GM21423 (cell line): ENCODE results near the gene CCDC102A.
"Not testable (repeated sequence)": the region's sequence is repeated elsewhere in the genome, so short reads cannot be mapped to it uniquely, and the experiment has no call there.

Experiments
- ATAC-seq: cut with Tn5 transposase; IDR thresholded peaks from one replicate; pipeline ENCODE4 v1.9.1; 2021; ENCODE audit warnings: mild to moderate bottlenecking, moderate library complexity; ENCODE audit not compliant: unreplicated experiment

The CCDC102A gene

DNA sequence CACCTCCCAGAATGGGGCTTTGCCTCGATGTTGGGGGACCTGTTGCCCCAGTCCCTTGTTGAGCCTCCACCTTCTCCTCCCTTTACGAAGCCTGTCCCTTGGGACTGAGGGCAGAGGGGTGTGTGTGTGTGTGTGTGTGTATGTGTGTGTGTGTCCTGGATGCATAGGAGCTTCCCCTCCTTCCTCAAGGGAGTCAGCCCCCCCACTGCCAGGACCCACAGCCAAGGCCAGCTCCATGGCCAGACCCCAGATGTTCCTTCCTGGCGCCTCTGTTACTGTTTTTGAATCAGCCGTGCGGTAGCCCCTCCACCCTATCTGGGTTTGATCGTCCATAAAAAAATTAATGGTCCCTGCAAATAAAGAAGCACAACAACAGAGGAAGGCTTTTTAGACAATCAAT, 32.4 kb downstream of the CCDC102A start:
- no peak for ATAC-seq

DNA sequence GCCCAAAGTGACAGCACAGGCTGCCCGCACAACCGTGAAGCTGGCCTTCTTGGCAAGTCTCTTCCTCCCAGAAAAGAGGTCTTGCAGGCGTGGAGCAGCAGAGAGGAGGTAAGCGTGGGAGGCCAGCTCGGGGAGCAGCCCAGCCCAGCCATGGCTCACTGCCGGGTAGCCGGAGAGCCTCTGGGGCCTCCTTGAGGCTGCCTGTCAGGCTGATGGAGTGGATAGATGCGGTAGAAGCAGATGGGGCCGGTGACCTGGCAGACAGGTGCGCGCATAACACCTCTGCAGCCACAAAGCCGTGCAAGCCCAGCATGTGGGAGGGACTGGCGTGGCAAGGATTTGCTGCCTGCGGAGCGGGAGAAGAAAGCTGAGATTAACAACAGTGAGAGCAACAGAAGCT, 33.0 kb downstream of the CCDC102A start:
- ATAC-seq, result no peak

DNA sequence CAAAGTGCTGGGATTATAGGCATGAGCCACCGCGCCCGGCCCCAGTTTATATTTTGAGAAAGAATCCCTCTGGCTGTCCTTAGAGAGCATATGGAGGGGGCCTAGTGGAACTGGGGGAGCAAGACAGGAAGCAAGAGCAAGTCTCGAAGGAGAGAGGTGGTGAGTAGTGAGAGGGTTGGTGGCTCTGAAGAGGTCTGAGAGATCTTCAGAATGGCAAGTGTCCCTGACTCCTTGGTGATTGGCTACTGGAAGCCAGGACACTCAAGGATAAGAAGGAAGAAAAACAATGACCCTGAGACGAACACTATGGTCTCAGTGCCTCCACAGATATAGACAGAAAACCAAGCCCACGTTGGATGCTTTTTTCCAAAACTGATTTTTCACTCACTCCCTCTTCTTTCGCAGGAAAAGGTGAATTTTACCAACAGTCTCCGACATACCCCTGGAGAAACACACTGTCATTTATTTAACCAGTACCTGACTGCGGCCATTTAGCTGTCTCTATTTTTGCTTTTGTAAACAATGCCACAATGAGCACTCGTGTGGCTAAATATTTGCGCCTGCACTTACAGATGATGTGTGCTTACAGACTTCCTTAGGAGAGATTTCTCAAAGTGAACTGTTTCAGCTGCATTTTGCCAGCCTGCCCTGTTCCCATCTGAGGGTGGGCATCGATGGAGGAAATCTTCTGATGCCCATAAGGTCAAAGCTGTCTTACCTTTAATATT, 34.2 kb downstream of the CCDC102A start:
- no peak for ATAC-seq

DNA sequence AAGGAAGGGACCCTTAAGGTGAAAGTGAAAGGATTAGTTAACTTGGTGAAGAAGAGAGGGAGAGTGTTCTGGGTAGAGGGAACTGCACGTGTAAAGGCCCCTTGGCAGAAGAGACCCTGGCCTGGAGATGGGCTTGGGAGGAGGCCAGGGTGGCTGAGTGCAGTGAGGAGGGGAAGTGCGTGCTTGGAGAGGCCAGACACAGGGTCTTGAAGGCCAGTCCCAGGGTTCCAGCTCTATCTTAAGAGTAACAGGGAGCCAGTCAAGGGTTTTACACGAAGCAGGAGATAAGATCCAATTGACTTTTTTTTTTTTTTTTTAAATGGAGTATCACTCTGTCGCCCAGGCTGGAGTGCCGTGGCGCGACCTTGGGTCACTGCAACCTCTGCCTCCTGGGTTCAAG, 34.9 kb downstream of the CCDC102A start:
- ATAC-seq, result no peak

DNA sequence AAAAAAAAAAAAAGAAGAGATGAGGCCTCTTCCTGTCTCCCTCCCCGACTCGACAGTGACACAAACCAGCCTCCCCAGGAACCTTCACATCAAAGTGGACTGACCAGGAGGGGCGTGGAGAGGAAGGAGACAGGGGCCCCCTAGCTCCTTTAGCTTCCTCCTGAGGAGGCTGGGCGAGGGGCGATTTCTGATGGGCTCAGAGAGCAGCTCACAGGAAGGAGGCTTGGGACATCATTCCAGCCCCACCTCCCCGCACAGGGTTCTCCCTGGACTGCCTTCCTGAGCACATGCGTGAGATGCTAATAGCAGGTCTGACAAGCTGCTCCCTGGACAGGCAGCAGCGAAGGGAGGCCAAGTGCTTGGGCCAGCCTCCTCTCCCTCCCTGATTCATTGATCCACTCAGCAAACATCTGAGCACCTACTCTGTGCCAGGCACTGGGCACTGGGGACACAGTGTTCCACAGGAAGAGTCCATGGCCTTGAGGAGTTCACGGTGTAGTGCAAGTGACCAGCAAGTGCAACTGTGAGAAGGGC, 35.7 kb downstream of the CCDC102A start:
- no peak for ATAC-seq

DNA sequence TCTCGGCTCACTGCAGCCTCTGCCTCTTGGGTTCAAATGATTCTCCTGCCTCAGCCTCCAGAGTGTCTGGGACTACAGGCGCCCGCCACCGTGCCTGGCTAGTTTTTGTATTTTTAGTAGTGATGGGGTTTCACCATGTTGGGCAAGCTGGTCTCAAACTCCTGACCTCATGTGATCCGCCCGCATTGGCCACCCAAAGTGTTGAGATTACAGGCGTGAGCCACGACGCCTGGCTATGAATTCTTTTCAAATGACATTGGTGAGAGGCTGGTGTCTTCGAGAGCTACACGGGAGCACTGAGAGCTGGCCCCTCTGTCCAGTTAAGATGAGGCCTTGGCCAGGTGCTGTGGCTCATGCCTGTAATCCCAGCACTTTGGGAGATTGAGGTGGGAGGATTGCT, 36.4 kb downstream of the CCDC102A start:
- ATAC-seq, result not testable (repeated sequence)

DNA sequence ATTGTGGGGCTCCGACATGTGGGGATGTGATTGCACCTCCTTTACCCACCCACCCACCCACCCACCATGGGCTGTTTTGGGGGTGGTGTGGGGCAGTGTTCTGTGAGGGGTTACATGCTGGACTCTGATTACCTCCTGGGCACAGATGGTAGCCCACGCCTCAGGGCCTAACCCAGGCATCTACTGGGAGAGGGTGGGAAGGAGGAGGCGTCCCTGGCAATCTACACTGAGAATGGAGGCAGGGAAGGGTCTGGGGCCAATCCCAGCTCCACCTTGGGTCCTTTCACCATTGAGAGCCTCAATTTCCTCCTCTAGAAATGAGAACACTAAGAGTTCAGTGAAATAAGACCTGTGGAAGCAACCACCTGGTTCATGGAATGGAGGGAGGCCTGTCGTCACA, 38.3 kb downstream of the CCDC102A start:
- ATAC-seq, result no peak

DNA sequence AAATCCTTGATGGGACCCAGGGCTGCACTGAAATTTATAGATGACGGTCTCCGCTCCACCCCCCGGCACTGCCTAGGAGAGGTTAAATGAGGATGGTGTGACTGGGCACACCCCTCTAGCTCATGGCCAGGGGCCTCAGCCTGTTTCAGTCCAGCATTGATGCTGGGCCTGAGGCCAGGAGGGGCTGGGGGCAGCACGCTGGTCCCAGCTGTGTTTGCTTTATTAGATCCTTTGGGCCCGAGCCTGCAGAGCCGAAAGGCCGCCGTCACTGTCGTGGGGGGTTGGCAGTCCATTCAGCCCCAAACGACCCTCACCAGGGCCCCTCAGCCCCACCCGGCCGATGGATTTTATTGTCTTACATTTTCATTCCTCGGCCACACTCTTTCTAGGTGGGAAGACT, 39.2 kb downstream of the CCDC102A start:
- ATAC-seq, result no peak

DNA sequence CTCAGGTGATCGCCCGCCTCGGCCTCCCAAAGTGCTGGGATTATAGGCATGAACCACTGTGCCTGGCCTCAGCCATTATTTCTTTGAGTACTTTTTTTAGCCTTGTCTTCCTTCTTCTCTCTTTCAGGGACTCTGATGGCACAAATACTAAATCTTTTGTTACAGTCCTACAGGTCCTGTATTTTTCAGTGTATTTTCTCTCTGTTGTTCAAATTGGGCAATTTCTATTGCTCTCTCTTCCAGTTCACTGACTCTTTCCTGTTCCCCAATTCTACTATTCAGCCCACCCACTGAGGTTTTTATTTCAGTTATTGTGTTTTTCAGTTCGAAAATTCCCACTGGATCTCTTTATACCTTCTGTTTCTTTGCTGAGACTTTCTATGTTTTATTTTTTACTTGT, 42.6 kb downstream of the CCDC102A start:
- ATAC-seq, result no peak

DNA sequence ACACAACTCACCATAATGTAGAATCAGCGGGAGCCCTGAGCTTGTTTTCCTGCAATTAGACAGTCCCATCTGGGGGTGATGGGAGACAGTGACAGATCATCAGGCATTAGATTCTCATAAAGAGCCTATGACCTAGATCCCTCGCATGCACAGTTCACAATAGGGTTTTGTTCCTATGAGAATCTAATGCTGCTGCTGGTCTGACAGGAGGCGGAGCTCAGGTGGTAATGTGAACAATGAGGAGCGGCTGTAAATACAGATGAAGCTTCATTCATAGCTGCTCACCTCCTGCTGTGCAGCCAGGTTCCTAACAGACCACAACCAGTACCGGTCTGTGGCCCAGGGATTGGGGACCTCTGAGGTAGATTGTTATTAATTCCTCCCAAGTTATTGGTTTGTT, 47.1 kb downstream of the CCDC102A start:
- no peak for ATAC-seq

DNA sequence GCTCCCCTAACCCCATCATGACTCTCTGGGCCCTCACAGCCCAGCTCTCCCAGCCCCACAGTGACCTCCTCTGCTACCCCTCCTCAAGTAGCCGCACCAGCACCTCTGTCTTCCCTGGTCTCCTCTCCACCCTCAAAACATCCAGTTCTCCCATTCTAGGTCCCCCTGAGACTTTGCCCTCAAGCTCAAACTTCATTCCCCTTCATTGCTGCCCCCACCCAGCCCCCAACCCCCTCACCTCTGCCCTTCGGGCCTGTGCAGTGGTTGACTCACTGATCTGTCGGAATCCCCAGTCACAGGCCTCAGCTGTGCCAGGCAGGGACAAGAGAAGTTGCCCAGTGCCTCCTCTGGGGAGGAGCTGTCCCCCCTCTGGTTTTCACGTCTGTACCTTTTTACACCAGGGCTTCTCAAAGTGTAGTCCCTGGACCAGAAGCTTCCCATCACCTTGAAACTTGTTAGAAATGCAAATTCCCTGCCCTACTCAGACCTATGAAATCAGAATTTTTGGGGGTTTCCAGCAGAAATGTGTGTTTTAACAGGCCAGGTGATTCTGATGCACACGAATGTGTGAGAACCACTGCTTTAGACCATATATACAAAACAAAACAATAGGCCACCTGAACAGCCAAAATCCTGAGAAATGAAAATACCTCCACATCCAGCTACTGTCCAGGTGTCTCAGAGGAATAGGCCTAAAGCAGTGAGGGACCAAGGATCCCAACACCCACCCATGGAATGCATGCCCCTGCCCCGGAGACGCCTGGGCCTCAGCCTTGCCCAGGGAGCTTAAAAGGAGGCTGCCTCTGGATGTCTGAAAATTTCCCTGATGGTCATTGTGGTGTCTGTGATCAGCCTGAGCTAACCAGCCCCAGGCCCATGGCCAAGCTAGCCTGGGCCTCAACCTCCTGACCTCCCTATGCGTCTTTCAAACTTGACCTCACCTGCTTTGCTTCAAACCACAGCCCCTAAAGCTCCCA, 49.2 kb downstream of the CCDC102A start:
- no peak for ATAC-seq

DNA sequence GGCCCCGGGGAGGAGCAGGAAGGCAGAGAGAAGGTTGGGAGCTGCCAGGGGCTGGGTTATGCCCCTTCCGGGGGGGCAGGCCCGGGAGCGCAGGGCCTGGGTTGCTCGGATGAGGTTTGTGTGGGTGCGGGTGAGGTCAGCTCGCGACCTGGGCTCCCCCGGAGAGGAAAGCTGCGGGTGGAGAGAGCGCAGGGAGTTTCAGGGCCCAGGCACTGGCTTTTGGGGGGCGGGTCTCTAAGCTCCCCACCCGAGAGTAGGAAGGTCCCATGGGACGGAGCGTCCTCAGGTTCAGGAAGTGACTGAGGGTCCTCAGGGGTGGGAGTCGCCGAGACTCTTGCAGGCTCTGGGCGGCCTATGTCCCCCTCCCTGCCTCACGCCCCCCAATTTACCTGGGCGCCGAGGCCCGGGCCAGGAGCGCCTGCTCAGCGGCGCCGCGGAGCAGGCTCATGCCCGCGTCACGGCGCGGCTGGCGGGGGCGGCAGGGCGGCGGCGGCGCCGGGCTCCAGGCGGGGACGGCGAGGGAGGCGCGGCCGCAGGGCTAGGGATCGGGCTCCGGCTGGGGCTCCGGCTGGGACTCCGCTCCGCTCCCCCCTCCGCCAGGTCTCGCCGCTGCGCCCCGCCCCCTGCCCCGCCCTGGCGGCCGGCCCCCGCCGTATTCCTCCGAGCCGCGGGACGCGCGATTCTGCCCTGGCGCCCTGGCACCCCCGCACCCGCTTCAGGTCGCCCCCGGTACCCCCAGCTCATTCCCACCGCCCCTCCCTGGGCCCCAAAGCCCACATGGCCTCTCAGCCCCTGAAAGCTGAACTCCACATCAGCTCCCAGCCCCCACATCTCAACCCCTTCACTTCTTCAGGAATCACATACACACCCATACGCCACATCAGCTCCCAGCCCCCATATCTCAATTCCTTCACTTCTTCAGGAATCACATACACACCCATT, 50.2 kb downstream of the CCDC102A start, which contains the start of gene DOK4:
Gene DOK4 (minus strand): TSS at position 578 of the 942 bp plus-strand sequence. CDS start 6,986 bp downstream, outside the sequence.
- peak; percentile 83 for ATAC-seq

DNA sequence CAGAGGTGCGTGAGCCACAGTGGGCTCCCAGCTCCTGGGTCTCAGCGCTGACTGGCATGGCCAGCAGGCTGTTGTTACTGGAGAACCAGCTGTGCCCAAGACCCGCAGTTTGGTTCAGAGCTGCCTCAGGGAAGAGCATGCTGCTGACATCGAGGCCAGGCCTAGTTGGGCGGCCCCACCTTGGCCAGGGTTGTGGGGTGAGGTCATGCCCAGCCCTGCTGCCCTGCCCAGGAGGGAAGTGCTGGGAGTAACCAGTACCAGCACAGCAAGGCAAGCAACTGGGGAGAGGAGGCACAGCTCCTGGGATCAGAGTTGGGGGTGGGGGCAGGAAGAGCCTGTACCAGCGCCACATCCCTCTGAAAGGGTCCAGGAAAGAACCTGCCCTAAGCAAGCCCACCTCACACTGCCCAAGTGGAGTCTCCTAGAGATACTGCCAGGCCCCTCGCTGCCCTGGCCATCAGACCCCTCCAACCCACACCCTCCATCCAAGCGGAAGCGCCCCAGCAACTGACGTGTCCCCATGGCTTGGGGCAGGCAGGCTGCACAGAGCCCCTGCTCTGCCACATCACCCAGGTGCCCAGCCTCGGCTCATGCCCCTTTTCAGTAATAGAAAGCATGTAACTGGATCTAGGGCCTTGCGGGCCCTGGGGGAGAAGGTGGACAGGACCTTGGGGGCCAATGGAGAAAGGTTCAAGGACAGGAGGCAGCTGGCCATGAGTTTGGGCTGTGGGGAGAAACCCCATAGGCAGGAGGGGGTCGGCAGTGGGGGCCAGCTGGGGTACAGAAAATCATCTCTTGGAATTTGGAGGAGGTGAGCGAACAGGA, 51.1 kb downstream of the CCDC102A start:
- ATAC-seq, result no peak

DNA sequence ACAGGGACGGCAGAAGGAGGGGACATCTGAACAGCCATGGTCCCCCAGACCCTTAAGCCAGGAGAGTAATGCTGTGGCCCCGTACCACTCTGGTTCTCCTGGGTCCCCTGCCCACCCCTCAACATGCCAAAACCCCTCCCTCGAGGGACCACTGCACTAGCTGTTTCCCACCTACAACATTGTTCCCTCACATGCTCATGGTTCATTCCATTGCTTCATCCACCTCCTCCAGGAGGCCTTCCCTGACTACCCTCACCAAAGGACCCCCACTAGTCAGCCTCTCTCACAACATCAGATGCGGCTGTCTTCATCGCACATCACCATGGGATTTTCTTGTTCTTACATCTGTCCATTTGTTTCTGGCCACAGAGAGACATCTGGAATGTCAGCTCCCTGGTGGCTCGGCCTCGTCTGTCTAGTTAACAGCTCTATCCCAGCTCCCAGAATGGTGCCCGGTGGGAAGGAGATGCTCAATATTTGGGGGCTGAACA, 51.8 kb downstream of the CCDC102A start:
- ATAC-seq, result no peak

DNA sequence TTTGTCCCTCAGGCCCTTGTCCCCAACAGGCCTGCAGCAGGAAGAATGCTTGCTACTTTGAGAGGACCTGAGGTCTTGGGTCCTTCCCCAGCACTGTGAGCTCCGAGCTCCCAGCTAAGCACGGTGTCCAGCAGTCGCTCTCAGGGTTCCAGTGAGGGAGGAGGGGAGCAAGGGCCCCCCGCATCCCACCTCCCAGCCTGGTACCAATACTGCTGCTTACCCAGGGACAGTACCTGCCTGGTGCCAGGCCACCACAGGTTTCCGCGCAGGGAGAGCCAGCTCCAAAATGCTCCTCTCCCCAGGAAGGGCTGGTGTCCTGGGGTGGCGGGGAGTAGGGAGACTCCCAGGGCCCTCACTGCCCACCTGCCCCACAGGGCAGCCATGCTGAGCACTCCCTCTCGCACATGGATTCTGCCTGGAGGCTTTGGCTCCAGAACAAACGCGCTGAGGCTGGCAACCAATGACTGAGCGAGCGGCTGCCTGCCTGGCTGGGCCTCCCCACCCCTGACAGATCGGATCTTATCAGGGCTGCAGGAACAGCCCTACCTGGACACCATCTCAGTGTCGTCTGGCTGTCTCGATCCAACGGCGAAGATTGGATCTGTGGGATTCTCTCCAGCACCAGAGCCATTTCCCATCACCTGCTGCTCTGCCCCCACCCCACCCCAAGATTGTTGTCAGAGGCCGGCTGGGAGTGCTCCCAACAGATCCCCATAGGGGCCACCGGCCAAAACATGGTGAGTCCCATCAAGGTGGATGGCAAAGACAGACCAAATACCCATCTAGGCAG, 52.5 kb downstream of the CCDC102A start:
- no peak for ATAC-seq

DNA sequence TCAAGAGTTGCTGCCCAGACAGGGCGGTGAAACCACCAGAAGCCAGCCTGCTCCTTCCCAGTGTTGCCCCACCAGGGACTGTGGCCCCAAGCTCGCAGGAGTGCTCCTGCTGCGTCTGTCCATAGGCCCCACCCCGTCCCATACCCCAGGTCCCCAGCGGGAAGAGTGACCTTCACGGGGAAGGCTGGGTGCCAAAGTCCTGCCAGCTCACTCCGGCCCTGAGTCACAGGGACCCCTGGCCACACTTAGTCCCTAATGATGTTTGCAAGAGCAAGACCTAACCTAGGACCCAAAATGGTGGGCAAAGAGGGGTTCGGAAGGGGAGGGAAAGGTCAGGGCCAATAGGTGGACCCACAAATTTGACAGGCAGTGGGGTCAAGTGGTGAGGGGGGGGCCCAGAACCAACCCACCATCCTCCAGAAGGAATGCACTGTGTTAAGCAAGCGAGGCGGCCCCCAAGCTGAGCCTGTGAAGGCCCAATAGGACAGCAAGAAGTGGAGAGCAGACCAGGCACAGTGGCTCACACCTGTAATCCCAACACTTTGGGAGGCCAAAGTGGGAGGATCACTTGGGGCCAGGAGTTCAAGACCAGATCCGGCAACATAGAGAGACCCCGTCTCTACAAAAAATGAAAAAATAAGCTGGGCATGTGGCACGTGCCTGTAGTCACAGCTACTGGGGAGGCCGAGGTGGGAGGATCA, 53.4 kb downstream of the CCDC102A start:
- no peak for ATAC-seq

DNA sequence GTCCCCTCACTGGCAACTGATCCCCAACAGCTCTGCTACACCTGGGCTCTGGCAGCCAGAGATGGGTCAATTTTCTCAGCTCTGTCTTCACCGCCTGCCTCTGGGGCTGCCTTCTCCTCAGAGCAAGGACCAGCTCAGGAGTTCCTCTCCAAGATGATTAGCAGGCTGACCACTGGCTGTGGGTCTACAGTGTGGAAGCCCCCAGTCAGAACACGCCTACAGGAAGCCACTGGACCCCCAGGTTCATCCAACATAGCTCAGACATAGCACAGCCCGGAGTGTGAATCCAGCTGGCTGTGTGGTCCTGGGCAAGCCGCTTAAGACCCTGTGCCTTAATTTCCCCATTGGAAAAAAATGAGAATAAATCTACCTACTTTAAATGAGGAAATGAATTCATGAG, 55.0 kb downstream of the CCDC102A start:
- ATAC-seq, result no peak

DNA sequence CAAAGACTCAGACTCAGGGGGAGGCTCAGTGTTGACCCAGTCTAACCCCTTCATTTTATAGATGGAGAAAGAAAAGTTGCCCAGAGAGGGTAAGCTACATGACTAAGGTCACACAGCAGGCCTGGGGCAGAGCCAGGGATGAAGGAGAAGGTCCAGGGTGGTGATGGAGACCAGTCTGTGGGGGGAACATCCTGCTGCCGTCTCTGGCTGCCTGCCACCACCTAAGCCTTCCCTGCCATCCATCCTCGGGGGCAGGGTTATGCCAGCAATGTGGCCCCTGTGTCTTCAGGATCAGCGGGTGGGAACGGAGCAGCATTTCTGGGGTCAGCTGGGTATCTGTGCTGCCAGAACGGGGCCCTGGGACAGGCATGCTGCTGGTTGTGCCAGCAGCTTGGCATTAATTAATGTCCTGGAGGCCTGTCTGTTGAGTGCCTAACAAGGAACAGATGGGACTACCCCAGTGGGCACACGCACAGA, 55.6 kb downstream of the CCDC102A start:
- ATAC-seq, result no peak
